ENCODE measurements around the gene MBNL3. TPM values are rescaled to one million over a fixed set of nuclear protein-coding genes. Genes with fewer than 3 reads are reported as not detected.

Gene MBNL3
- total RNA-seq, 1 experiment from 2014 or later = 2.6 TPM

DNA sequence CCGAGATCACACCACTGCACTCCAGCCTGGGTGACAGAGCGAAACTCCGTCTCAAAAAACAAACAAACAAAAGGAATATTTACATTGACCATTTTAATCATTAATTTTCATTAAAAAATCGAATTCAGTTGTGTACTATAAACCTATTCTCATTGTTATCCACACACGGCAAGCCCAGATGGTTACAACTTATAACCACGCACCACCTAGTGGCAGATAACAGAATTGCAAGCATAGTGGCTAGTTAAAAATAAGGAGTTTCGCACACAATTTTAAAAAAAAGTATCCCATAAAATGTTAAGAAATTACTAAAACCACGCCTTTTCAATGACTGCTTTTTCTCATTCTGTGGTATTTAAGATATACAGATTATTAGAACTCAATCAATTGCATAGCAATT is 25.4 kb downstream of the MBNL3 start:
- no peaks in the 10 kb centered on the region for H3K27me3 ChIP-seq (ENCODE audit: insufficient read depth, low read length)
- H3K27me3 Mint-ChIP-seq (ENCODE audit: low read depth) = no peaks in the 10 kb centered on the region
- H3K23ac ChIP-seq (ENCODE audit: insufficient read length, low read depth, low read length) = no peak overlapping the region
- H4K91ac ChIP-seq (ENCODE audit: insufficient read length, low read depth, low read length) = no peak overlapping the region
- H3K9me3 ChIP-seq (ENCODE audit: control insufficient read depth, low read depth, low read length) = no peaks in the 10 kb centered on the region
- H4K8ac ChIP-seq (replicated peaks; ENCODE audit: insufficient read length, low read depth, low read length) = no peak overlapping the region
- H3K18ac ChIP-seq (ENCODE audit: insufficient read length, low read depth, low read length) = no peak overlapping the region
- no peak for DNase-seq
- H2AK5ac ChIP-seq (ENCODE audit: insufficient read length, low read length) = no peak overlapping the region
- no peak overlapping the region for H3K27ac ChIP-seq (ENCODE audit: insufficient read length, low read depth, low read length)
- no peak overlapping the region for H3K27ac Mint-ChIP-seq
- no peaks in the 10 kb centered on the region for H3K79me1 ChIP-seq (ENCODE audit: insufficient read depth, low read depth, low read length, poor library complexity, severe bottlenecking)
- H3K4me3 Mint-ChIP-seq = no peak overlapping the region
- H3T11ph ChIP-seq (ENCODE audit: low read length) = no peak overlapping the region
- no peak overlapping the region for H2BK15ac ChIP-seq (ENCODE audit: low read depth, low read length)
- TF ChIP-seq, protein P1, sequence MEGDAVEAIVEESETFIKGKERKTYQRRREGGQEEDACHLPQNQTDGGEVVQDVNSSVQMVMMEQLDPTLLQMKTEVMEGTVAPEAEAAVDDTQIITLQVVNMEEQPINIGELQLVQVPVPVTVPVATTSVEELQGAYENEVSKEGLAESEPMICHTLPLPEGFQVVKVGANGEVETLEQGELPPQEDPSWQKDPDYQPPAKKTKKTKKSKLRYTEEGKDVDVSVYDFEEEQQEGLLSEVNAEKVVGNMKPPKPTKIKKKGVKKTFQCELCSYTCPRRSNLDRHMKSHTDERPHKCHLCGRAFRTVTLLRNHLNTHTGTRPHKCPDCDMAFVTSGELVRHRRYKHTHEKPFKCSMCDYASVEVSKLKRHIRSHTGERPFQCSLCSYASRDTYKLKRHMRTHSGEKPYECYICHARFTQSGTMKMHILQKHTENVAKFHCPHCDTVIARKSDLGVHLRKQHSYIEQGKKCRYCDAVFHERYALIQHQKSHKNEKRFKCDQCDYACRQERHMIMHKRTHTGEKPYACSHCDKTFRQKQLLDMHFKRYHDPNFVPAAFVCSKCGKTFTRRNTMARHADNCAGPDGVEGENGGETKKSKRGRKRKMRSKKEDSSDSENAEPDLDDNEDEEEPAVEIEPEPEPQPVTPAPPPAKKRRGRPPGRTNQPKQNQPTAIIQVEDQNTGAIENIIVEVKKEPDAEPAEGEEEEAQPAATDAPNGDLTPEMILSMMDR (conservative IDR thresholded peaks at IDR 0.05) = peak; percentile 94
- no peaks in the 10 kb centered on the region for H3K4me1 Mint-ChIP-seq
- peaks cover 2 to 4% of the 10 kb centered on the region in 2 experiments; a peak in 2 of 5 replicates for H3K9me3 Mint-ChIP-seq
- H3K36me3 Mint-ChIP-seq (ENCODE audit: insufficient read depth in 1 of 3, low read depth in 3 of 3) = no peaks in the 10 kb centered on the region; a peak in 2 of 7 replicates
- no peak overlapping the region for H2AFZ ChIP-seq (ENCODE audit: low read length)
- no peak overlapping the region for H3K56ac ChIP-seq (ENCODE audit: insufficient read length, low read depth, low read length)
- H3K4me2 ChIP-seq (ENCODE audit: insufficient read depth, insufficient read length, low read length) = no peak overlapping the region
- H2BK120ac ChIP-seq (ENCODE audit: low read depth, low read length, poor library complexity, severe bottlenecking) = no peak overlapping the region
- no peaks in the 10 kb centered on the region for H4K20me1 ChIP-seq (ENCODE audit: control insufficient read depth, insufficient read depth, insufficient read length)
- H3K23me2 ChIP-seq (ENCODE audit: insufficient read length, low read depth, low read length, poor library complexity, severe bottlenecking) = no peaks in the 10 kb centered on the region
- H3K14ac ChIP-seq (ENCODE audit: insufficient read depth, low read length) = no peak overlapping the region
- H2BK5ac ChIP-seq (ENCODE audit: insufficient read length, low read length) = no peak overlapping the region
- no peaks in the 10 kb centered on the region for H3K4me1 ChIP-seq (ENCODE audit: insufficient read depth, low read length)
- H2BK12ac ChIP-seq (ENCODE audit: insufficient read length, low read depth, low read length) = no peak overlapping the region
- H3K79me2 ChIP-seq (ENCODE audit: insufficient read depth, low read length) = no peaks in the 10 kb centered on the region
- H2BK20ac ChIP-seq (ENCODE audit: low read depth, low read length, poor library complexity, severe bottlenecking) = no peak overlapping the region
- no peak overlapping the region for H4K5ac ChIP-seq (ENCODE audit: insufficient read length, low read depth, low read length)
- WGBS (ENCODE audit: extremely low coverage, insufficient read length, low lambda C conversion rate) = no CpG with 5 or more reads among the region's 8 CpGs
- no peak overlapping the region for H3K4ac ChIP-seq (ENCODE audit: low read depth, low read length)
- H3K9ac ChIP-seq (ENCODE audit: extremely low read depth, insufficient read length, low read length) = no peak overlapping the region
